ENCODE data around the gene HHATL. TPM values are rescaled to one million over a fixed set of nuclear protein-coding genes. Genes with fewer than 3 reads are reported as not detected.

The HHATL gene
- total RNA-seq, 1 donor from 2014 or later: 552 TPM

- intact Hi-C loops (cut with micrococcal nuclease): loop anchor here (10.0 kb wide), 1 partner anchor 91 kb away; no protein-coding TSS in a partner anchor
- Histone ChIP-seq H3K4me1 (peaks cover 74% of the 10 kb centered on the region), H3K4me3 (peak within 1 kb of the TSS; percentile 81), H3K27me3 (ENCODE audit: low read depth) (no peaks in the 10 kb centered on the region), H3K9me3 (replicated peaks) (no peaks in the 10 kb centered on the region), H3K36me3 (peaks cover 15% of the 10 kb centered on the region), H3K27ac (replicated peaks) (peak within 1 kb of the TSS; percentile 96)
- peak; percentile 29 for TF ChIP-seq CTCF (IDR thresholded peaks at IDR 0.05; ENCODE audit: borderline replicate concordance)
- DNase-seq: peak; percentile 77
Measured at GRCh38 chr3:42653560-42654330, 48.9 kb downstream of the HHATL start, which contains the start of gene ZBTB47. TSS of gene ZBTB47 (plus strand) at chr3:42653697. CDS start at chr3:42658356, 4,659 bp downstream.

- Histone ChIP-seq H3K27ac (replicated peaks) (peak overlapping the region; percentile 96), H3K4me1 (peaks cover 76% of the 10 kb centered on the region), H3K9me3 (replicated peaks) (no peaks in the 10 kb centered on the region), H3K36me3 (peaks cover 12% of the 10 kb centered on the region), H3K27me3 (ENCODE audit: low read depth) (no peaks in the 10 kb centered on the region), H3K4me3 (peak overlapping the region; percentile 81)
- intact Hi-C loops (cut with micrococcal nuclease): loop anchor here (10.0 kb wide), 1 partner anchor 92 kb away; no protein-coding TSS in a partner anchor
- no peak for TF ChIP-seq CTCF (IDR thresholded peaks at IDR 0.05; ENCODE audit: borderline replicate concordance)
- no peak for DNase-seq
Measured at GRCh38 chr3:42653303-42653559, 49.4 kb downstream of the HHATL start.

- intact Hi-C loops (cut with micrococcal nuclease): loop anchor here (10.0 kb wide), 1 partner anchor 92 kb away; no protein-coding TSS in a partner anchor
- peak; percentile 66 for DNase-seq
- TF ChIP-seq CTCF (IDR thresholded peaks at IDR 0.05; ENCODE audit: borderline replicate concordance): no peak
- H3K4me3 ChIP-seq: peak overlapping the region; percentile 81
- peak overlapping the region; percentile 96 for H3K27ac ChIP-seq (replicated peaks)
- no peaks in the 10 kb centered on the region for H3K9me3 ChIP-seq (replicated peaks)
- H3K27me3 ChIP-seq (ENCODE audit: low read depth): no peaks in the 10 kb centered on the region
- H3K4me1 ChIP-seq: peaks cover 76% of the 10 kb centered on the region
- H3K36me3 ChIP-seq: peaks cover 12% of the 10 kb centered on the region
Measured at GRCh38 chr3:42652611-42653302, 49.8 kb downstream of the HHATL start.

GRCh38 chr3:42652251-42652610 is 50.4 kb downstream of the HHATL start:
- Histone ChIP-seq H3K27ac (replicated peaks) (peak overlapping the region; percentile 96), H3K4me3 (peak overlapping the region; percentile 81), H3K36me3 (peaks cover 17% of the 10 kb centered on the region), H3K27me3 (ENCODE audit: low read depth) (no peaks in the 10 kb centered on the region), H3K9me3 (replicated peaks) (no peaks in the 10 kb centered on the region), H3K4me1 (peaks cover 81% of the 10 kb centered on the region)
- intact Hi-C loops (cut with micrococcal nuclease): loop anchor here (10.0 kb wide), 1 partner anchor 93 kb away; no protein-coding TSS in a partner anchor
- no peak for TF ChIP-seq CTCF (IDR thresholded peaks at IDR 0.05; ENCODE audit: borderline replicate concordance)
- DNase-seq: no peak

GRCh38 chr3:42651248-42652091 is 51.1 kb downstream of the HHATL start:
- no peak for DNase-seq
- peak overlapping the region; percentile 96 for H3K27ac ChIP-seq (replicated peaks)
- peaks cover 80% of the 10 kb centered on the region for H3K4me1 ChIP-seq
- H3K36me3 ChIP-seq: peaks cover 25% of the 10 kb centered on the region
- no peaks in the 10 kb centered on the region for H3K9me3 ChIP-seq (replicated peaks)
- peak overlapping the region; percentile 81 for H3K4me3 ChIP-seq
- TF ChIP-seq CTCF (IDR thresholded peaks at IDR 0.05; ENCODE audit: borderline replicate concordance): no peak
- intact Hi-C loops (cut with micrococcal nuclease): loop anchor here (10.0 kb wide), 1 partner anchor 93 kb away; no protein-coding TSS in a partner anchor
- H3K27me3 ChIP-seq (ENCODE audit: low read depth): no peaks in the 10 kb centered on the region
